K562 (cell line): Measurements from ENCODE around the gene COL23A1.

Experiments
- CEBPB ChIP-seq: fragments of 450-650 bp; IDR thresholded peaks from 2 replicates; pipeline ENCODE4 v1.6.1; 2016; ENCODE audit warnings: missing genetic modification characterization, missing compliant biosample characterization
- FOXM1 ChIP-seq, 2 experiments: fragments of 450-650 bp in 1 of 2; sonication (generic) in 1 of 2; formaldehyde crosslinking in 1 of 2; IDR thresholded peaks; 2 replicates each; pipeline versions ENCODE4 v1.6.1 to v1.9.0; 2017 to 2022; ENCODE audit warnings: low read depth in 2 of 2, mild to moderate bottlenecking in 2 of 2, missing genetic modification reagents in 1 of 2, moderate library complexity in 1 of 2
- HEY1 ChIP-seq: fragments of 250-450 bp; sonication (Bioruptor Pico); IDR thresholded peaks from 2 replicates; pipeline ENCODE4 v1.5.0; 2020; ENCODE audit warnings: mild to moderate bottlenecking, moderate library complexity, borderline replicate concordance
- MAFK ChIP-seq: IDR thresholded peaks from 2 replicates; pipeline ENCODE4 v1.6.1; 2011; ENCODE audit warnings: low read length, improper control_type of control experiment
- NR2C2 ChIP-seq, 2 experiments: fragments of 200-800 bp in 1 of 2; sonication (Bioruptor generic) in 1 of 2; sonication (generic) in 1 of 2; formaldehyde crosslinking in 1 of 2; IDR thresholded peaks; 2 replicates each; pipeline versions ENCODE4 v1.6.1 to v1.8.0; 2016 to 2022; ENCODE audit warnings: mild to moderate bottlenecking in 1 of 2, missing compliant biosample characterization in 1 of 2, missing genetic modification characterization in 1 of 2, missing genetic modification reagents in 1 of 2
- POLR2A ChIP-seq: fragments of 450-650 bp; conservative IDR thresholded peaks from 2 replicates; pipeline ENCODE4 v1.6.1; 2016
- TAF1 ChIP-seq: IDR thresholded peaks from 2 replicates; pipeline ENCODE4 v1.6.1; 2011; ENCODE audit warnings: mild to moderate bottlenecking, low read length, moderate library complexity; ENCODE audit not compliant: insufficient read depth, control insufficient read depth, severe bottlenecking; ENCODE audit errors: extremely low read depth
- TAF7 ChIP-seq: fragments of 450-650 bp; IDR thresholded peaks from 2 replicates; pipeline ENCODE4 v1.6.1; 2016; ENCODE audit warnings: missing genetic modification characterization, missing compliant biosample characterization
- TF ChIP-seq, protein P1 (sequence below), 3 experiments: IDR thresholded peaks in 2 of 3; conservative IDR thresholded peaks in 1 of 3; 2 replicates each; pipeline ENCODE4 v1.5.1; 2011 to 2012; ENCODE audit warnings: low read length in 3 of 3, mild to moderate bottlenecking in 3 of 3, control low read depth in 2 of 3, improper control_type of control experiment in 1 of 3, inconsistent platforms in 1 of 3, low read depth in 1 of 3, mixed read lengths in 1 of 3, moderate library complexity in 1 of 3; ENCODE audit not compliant: insufficient read depth in 2 of 3
- TF ChIP-seq, protein P2 (sequence below): fragments of 450-650 bp; IDR thresholded peaks from 2 replicates; pipeline ENCODE4 v1.6.1; 2016; ENCODE audit warnings: borderline replicate concordance
- TF ChIP-seq, protein P3 (sequence below): fragments of 250-450 bp; sonication (Bioruptor Pico); IDR thresholded peaks from 2 replicates; pipeline ENCODE4 v1.8.0; 2022; ENCODE audit warnings: inconsistent platforms, mild to moderate bottlenecking, moderate library complexity, borderline replicate concordance

DNA sequence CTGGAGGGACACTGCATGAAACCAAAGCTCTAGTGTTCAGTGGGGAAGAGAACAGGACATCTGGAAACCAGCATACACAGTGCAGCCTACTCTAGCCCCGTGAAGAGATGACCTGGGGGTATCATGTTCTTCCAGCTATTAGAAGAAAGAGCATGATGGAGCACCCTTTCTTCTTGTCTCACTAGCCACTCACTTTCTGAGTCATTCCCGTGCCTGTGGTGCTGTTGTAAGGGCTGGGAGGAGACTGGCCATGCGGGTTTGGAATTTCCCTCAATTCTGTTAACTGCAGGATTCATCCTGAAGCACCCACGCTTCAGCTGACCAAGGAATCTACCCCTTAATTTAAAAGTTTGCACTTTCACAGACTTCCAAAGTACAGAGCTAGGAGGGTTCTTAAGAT is 137.0 kb downstream of the COL23A1 start:
- no peak for TF ChIP-seq TAF7
- TF ChIP-seq, protein P1, sequence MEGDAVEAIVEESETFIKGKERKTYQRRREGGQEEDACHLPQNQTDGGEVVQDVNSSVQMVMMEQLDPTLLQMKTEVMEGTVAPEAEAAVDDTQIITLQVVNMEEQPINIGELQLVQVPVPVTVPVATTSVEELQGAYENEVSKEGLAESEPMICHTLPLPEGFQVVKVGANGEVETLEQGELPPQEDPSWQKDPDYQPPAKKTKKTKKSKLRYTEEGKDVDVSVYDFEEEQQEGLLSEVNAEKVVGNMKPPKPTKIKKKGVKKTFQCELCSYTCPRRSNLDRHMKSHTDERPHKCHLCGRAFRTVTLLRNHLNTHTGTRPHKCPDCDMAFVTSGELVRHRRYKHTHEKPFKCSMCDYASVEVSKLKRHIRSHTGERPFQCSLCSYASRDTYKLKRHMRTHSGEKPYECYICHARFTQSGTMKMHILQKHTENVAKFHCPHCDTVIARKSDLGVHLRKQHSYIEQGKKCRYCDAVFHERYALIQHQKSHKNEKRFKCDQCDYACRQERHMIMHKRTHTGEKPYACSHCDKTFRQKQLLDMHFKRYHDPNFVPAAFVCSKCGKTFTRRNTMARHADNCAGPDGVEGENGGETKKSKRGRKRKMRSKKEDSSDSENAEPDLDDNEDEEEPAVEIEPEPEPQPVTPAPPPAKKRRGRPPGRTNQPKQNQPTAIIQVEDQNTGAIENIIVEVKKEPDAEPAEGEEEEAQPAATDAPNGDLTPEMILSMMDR (IDR thresholded peaks at IDR 0.05 in 2 of 3, conservative IDR thresholded peaks at IDR 0.05 in 1 of 3; ENCODE audit: insufficient read depth in 2 of 3, low read depth in 1 of 3, low read length in 3 of 3), result no peak
- TF ChIP-seq TAF1, result no peak
- no peak for TF ChIP-seq CEBPB (tag)
- no peak for TF ChIP-seq POLR2A
- TF ChIP-seq MAFK, result no peak
- no peak for TF ChIP-seq HEY1 (CRISPR knock-in tag)
- no peak for TF ChIP-seq NR2C2 (CRISPR knock-in tag; IDR thresholded peaks at IDR 0.05)
- TF ChIP-seq NR2C2 (tag; IDR thresholded peaks at IDR 0.05), result no peak
- TF ChIP-seq, protein P2, sequence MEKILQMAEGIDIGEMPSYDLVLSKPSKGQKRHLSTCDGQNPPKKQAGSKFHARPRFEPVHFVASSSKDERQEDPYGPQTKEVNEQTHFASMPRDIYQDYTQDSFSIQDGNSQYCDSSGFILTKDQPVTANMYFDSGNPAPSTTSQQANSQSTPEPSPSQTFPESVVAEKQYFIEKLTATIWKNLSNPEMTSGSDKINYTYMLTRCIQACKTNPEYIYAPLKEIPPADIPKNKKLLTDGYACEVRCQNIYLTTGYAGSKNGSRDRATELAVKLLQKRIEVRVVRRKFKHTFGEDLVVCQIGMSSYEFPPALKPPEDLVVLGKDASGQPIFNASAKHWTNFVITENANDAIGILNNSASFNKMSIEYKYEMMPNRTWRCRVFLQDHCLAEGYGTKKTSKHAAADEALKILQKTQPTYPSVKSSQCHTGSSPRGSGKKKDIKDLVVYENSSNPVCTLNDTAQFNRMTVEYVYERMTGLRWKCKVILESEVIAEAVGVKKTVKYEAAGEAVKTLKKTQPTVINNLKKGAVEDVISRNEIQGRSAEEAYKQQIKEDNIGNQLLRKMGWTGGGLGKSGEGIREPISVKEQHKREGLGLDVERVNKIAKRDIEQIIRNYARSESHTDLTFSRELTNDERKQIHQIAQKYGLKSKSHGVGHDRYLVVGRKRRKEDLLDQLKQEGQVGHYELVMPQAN, result no peak
- no peak for TF ChIP-seq FOXM1 (IDR thresholded peaks at IDR 0.05; ENCODE audit: low read depth)
- no peak for TF ChIP-seq FOXM1 (CRISPR knock-in tag; IDR thresholded peaks at IDR 0.05; ENCODE audit: low read depth)
- TF ChIP-seq, protein P3, sequence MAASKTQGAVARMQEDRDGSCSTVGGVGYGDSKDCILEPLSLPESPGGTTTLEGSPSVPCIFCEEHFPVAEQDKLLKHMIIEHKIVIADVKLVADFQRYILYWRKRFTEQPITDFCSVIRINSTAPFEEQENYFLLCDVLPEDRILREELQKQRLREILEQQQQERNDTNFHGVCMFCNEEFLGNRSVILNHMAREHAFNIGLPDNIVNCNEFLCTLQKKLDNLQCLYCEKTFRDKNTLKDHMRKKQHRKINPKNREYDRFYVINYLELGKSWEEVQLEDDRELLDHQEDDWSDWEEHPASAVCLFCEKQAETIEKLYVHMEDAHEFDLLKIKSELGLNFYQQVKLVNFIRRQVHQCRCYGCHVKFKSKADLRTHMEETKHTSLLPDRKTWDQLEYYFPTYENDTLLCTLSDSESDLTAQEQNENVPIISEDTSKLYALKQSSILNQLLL, result no peak
